ENCODE measurements around the gene LAMC1.

LAMC1 gene

GRCh38 chr1:183191833-183192232, 168.6 kb downstream of the LAMC1 start:
- no peak for DNase-seq (ENCODE audit: low read depth, low spot score)

- DNase-seq (ENCODE audit: low read depth, low spot score) = no peak
Measured at GRCh38 chr1:183193963-183194525, 170.8 kb downstream of the LAMC1 start.

GRCh38 chr1:183194527-183195141, 171.4 kb downstream of the LAMC1 start:
- DNase-seq (ENCODE audit: low read depth, low spot score) = no peak

GRCh38 chr1:183195142-183195574, 171.9 kb downstream of the LAMC1 start:
- DNase-seq (ENCODE audit: low read depth, low spot score) = no peak
